HG03196 (cell line): Measurements from ENCODE around the gene ANO10.

Experiments
- ATAC-seq: cut with Tn5 transposase; IDR thresholded peaks from one replicate; pipeline ENCODE4 v1.9.1; 2021; ENCODE audit not compliant: unreplicated experiment

Gene ANO10

DNA sequence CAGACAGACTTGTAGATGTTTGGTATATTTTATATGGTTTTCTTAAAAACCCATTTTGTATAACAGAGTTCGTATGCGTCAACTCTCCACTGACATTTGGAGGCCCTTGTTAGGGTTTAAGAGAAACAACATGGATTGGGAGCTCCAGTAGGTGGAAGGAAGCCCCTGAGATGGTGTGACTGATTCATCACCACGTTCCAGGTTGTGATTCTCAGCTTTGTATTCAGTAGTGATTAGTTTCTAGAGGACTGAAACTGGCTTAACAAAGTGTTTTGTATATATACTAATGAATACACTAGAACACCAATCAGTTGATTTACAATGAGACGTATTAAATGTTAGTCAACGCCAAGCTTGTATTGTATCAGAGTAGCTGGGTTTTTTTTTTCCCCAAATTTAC is 301.5 kb downstream of the ANO10 start:
- ATAC-seq, result no peak

DNA sequence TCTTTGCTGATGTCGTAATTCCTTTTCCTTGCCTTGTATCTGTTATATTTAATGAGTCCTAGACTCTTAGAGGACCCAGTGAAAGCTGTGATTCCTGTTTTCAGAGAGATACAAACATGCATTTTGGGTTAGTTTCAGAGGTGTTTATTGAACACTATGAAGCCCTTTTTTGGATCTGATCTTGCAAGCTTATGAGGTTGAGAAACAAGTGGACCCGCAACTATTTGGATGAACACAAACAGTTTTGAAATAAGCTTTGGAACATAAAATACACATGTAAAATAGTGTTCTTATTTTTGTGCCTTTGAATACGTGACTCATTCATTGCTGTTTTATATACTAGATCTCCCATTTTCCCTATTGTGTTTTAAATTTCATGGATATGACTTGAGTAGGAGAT is 302.0 kb downstream of the ANO10 start:
- no peak for ATAC-seq

DNA sequence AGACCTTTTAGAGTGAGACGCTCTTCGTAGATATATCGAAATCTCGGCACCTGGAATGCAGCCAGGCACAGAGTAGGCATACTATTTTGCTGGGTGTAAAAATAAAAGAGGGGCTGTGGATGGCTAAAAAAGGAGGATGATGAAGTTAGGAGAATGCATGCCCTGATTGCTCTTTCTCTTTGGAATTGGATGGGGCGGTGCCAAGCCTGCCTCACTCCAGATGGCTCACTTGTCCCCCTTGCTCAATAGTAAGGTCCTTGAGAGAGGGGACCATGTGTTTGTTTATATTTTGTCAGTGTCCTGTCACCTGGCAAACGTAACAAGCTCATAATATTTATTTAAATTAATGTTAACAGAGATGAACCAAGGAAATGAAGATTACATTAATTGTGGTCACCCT is 302.4 kb downstream of the ANO10 start:
- no peak for ATAC-seq

DNA sequence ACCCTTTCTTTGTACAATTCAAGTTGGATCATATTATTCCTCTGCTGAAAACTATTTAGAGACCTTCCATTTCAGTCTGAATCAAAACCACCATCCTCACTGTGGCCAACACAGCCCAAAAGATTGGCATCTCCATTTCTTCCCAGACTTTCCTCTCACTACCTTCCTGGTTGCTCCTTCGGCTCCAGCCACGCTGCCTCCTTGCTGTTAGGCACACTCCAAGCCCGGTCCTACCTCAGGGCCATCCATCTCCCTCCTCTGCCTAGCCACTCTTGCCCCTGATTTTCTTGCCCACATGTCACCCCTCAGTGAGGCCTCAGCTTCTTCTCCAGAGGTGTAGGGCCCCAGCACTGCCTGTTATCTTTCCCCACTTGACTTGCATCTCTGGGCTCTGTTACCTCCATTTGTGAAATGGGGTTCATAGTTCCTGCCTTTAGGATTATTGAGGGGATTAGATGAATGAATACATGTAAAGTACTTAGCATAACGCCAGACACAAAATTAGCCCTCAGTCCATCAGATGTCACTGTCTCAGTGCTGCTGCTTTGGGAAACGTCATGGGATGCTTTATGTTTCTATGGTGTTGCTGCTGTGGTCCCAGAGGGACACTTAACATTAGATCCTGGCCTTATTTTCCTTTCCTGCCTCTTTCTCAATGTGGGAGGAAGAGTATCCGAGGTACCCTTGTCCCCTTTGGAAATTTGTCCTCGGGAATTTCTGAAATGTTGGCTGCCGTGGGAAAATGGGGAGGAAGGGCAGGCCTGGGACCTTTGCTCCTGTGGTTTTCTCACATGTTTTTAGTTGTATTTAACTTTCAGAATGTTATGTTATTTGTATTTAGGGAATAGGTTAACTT is 304.1 kb downstream of the ANO10 start:
- ATAC-seq, result no peak

DNA sequence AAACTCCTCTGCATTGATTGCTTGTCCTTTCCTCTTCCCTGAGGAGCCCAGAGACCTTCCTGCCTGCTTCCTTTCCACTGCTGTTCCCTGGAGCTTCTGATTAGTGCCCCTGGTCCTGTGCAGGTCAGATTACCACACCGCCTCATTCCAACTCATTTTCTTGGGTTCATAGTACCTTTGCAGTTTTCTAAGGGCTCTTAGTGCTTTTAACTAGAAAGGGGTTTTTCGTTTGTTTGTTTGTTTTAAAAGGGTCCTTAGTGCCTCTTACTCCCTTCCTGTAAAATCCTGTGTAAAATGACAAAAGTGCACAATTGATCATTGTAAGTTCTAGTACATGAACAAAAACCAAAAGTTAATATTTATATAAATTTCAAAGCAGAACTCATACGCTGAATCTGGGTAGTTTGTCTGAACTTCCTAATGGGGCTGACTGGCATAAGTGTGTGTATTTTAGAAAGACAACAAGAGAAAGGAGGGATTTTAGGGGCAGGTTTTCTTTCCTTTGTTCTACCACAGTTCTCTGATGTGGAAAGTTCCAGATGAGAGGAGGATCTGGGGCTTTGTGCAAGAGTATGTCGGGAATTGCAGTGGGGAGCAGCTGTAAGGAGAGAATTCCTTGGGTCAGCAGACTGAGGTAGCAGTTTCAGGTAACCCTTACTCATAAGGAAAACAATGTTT is 304.9 kb downstream of the ANO10 start:
- no peak for ATAC-seq
